Measurements from ENCODE around the gene HOOK2. TPM values are rescaled to one million over a fixed set of nuclear protein-coding genes. Genes with fewer than 3 reads are reported as not detected.

Gene HOOK2
- total and polyA plus RNA-seq, 9 of the 15 experiments (the other 6 are each of a cell fraction or from before 2014, with no cell fraction given) = 1.3 to 17.2 (median 9.9) TPM

DNA sequence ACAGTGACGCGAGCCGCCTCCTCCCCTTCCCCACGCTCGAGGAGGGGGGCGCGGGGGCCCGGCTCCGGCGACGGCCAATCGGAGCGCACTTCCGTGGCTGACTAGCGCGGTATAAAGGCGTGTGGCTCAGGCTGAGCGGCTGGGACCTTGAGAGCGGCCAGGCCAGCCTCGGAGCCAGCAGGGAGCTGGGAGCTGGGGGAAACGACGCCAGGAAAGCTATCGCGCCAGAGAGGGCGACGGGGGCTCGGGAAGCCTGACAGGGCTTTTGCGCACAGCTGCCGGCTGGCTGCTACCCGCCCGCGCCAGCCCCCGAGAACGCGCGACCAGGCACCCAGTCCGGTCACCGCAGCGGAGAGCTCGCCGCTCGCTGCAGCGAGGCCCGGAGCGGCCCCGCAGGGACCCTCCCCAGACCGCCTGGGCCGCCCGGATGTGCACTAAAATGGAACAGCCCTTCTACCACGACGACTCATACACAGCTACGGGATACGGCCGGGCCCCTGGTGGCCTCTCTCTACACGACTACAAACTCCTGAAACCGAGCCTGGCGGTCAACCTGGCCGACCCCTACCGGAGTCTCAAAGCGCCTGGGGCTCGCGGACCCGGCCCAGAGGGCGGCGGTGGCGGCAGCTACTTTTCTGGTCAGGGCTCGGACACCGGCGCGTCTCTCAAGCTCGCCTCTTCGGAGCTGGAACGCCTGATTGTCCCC is 16.1 kb upstream of the HOOK2 start, which contains the start of gene JUNB (continued):
- TF ChIP-seq, protein P1, sequence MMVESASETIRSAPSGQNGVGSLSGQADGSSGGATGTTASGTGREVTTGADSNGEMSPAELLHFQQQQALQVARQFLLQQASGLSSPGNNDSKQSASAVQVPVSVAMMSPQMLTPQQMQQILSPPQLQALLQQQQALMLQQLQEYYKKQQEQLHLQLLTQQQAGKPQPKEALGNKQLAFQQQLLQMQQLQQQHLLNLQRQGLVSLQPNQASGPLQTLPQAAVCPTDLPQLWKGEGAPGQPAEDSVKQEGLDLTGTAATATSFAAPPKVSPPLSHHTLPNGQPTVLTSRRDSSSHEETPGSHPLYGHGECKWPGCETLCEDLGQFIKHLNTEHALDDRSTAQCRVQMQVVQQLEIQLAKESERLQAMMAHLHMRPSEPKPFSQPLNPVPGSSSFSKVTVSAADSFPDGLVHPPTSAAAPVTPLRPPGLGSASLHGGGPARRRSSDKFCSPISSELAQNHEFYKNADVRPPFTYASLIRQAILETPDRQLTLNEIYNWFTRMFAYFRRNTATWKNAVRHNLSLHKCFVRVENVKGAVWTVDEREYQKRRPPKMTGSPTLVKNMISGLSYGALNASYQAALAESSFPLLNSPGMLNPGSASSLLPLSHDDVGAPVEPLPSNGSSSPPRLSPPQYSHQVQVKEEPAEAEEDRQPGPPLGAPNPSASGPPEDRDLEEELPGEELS (CRISPR knock-in tag; IDR thresholded peaks at IDR 0.05; ENCODE audit: borderline replicate concordance) = no peak
- TF ChIP-seq, protein P2, sequence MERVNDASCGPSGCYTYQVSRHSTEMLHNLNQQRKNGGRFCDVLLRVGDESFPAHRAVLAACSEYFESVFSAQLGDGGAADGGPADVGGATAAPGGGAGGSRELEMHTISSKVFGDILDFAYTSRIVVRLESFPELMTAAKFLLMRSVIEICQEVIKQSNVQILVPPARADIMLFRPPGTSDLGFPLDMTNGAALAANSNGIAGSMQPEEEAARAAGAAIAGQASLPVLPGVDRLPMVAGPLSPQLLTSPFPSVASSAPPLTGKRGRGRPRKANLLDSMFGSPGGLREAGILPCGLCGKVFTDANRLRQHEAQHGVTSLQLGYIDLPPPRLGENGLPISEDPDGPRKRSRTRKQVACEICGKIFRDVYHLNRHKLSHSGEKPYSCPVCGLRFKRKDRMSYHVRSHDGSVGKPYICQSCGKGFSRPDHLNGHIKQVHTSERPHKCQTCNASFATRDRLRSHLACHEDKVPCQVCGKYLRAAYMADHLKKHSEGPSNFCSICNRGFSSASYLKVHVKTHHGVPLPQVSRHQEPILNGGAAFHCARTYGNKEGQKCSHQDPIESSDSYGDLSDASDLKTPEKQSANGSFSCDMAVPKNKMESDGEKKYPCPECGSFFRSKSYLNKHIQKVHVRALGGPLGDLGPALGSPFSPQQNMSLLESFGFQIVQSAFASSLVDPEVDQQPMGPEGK (CRISPR knock-in tag; IDR thresholded peaks at IDR 0.05; ENCODE audit: borderline replicate concordance) = no peak
- TF ChIP-seq NBN (IDR thresholded peaks at IDR 0.05; ENCODE audit: low read depth) = no peak
- TF ChIP-seq ZNF165 (CRISPR knock-in tag; IDR thresholded peaks at IDR 0.05; ENCODE audit: borderline replicate concordance) = no peak
- TF ChIP-seq, protein P3, sequence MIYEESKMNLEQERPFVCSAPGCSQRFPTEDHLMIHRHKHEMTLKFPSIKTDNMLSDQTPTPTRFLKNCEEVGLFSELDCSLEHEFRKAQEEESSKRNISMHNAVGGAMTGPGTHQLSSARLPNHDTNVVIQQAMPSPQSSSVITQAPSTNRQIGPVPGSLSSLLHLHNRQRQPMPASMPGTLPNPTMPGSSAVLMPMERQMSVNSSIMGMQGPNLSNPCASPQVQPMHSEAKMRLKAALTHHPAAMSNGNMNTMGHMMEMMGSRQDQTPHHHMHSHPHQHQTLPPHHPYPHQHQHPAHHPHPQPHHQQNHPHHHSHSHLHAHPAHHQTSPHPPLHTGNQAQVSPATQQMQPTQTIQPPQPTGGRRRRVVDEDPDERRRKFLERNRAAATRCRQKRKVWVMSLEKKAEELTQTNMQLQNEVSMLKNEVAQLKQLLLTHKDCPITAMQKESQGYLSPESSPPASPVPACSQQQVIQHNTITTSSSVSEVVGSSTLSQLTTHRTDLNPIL (CRISPR knock-in tag; IDR thresholded peaks at IDR 0.05) = no peak
- TF ChIP-seq CBX8 (IDR thresholded peaks at IDR 0.05; ENCODE audit: borderline replicate concordance, extremely low read depth, low read depth, low read length, poor library complexity, severe bottlenecking) = no peak
- TF ChIP-seq CBX5 (IDR thresholded peaks at IDR 0.05; ENCODE audit: borderline replicate concordance, low read depth) = 0 out of 2 replicates have a peak, but pooled peaks have one; percentile 22
- TF ChIP-seq RFX1 (IDR thresholded peaks at IDR 0.05) = no peak
- no peak for TF ChIP-seq YBX1 (IDR thresholded peaks at IDR 0.05)
- TF ChIP-seq TARDBP (IDR thresholded peaks at IDR 0.05) = no peak
- TF ChIP-seq ZNF134 (CRISPR knock-in tag; conservative IDR thresholded peaks at IDR 0.05) = no peak
- TF ChIP-seq ZKSCAN1 (IDR thresholded peaks at IDR 0.05; ENCODE audit: low read depth, low read length) = peak; percentile 78
- TF ChIP-seq ZFP1 (CRISPR knock-in tag; IDR thresholded peaks at IDR 0.05) = no peak
- peak; percentile 95 to 99 for TF ChIP-seq MAZ (CRISPR knock-in tag; conservative IDR thresholded peaks at IDR 0.05 in 1 of 2, IDR thresholded peaks at IDR 0.05 in 1 of 2)
- peak in 1 of 2 experiments; percentile 98; a peak in 2 of 4 replicates for TF ChIP-seq KDM4B (IDR thresholded peaks at IDR 0.05; ENCODE audit: borderline replicate concordance in 2 of 2, low read depth in 1 of 2)
- TF ChIP-seq TCF7 (IDR thresholded peaks at IDR 0.05; ENCODE audit: borderline replicate concordance) = peak; percentile 45; the same call in 1 of the 2 replicates
- TF ChIP-seq, protein P4, sequence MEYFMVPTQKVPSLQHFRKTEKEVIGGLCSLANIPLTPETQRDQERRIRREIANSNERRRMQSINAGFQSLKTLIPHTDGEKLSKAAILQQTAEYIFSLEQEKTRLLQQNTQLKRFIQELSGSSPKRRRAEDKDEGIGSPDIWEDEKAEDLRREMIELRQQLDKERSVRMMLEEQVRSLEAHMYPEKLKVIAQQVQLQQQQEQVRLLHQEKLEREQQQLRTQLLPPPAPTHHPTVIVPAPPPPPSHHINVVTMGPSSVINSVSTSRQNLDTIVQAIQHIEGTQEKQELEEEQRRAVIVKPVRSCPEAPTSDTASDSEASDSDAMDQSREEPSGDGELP (CRISPR knock-in tag; IDR thresholded peaks at IDR 0.05; ENCODE audit: borderline replicate concordance) = peak; percentile 95
- TF ChIP-seq, protein P5, sequence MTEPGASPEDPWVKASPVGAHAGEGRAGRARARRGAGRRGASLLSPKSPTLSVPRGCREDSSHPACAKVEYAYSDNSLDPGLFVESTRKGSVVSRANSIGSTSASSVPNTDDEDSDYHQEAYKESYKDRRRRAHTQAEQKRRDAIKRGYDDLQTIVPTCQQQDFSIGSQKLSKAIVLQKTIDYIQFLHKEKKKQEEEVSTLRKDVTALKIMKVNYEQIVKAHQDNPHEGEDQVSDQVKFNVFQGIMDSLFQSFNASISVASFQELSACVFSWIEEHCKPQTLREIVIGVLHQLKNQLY (CRISPR knock-in tag; conservative IDR thresholded peaks at IDR 0.05) = 0 out of 4 replicates have a peak, but pooled peaks of 1 of the 2 experiments have one; percentile 88
- TF ChIP-seq ILF3 (IDR thresholded peaks at IDR 0.05; ENCODE audit: borderline replicate concordance) = peak; percentile 92; the same call in 1 of the 2 replicates
- TF ChIP-seq NCOA2 (IDR thresholded peaks at IDR 0.05; ENCODE audit: partially characterized antibody in 2 of 2) = no peak
